Activated B cell treated with CpG ODN at 0.5 μM for 24 hours (primary cell): Measurements from ENCODE around the gene TCF12. TPM values are rescaled to one million over a fixed set of nuclear protein-coding genes. Genes with fewer than 3 reads are reported as not detected.

Experiments used
- ATAC-seq: fragments of 200-7000 bp; cut with Tn5 transposase; one replicate; pipeline ENCODE4 v1.10.0; 2021; ENCODE audit warnings: low read depth, mild to moderate bottlenecking, moderate library complexity
- CTCF ChIA-PET: fragments of 350-600 bp; sonication (Branson Sonifier 250); formaldehyde crosslinking; loops from one replicate; lab custom pipeline; 2021; ENCODE audit warnings: antibody characterized with exemption; lab: Charles Lee
- POLR2A ChIA-PET: fragments of 350-600 bp; sonication (Branson Sonifier 250); formaldehyde crosslinking; loops from one replicate; lab custom pipeline; 2021; ENCODE audit warnings: antibody characterized with exemption; lab: Charles Lee
- DNase-seq: peaks from one replicate; pipeline ENCODE4 v3.0.0; 2022
- H3K27ac Mint-ChIP-seq: one replicate; pipeline ENCODE4 v1.8.0; 2020; ENCODE audit warnings: mixed read lengths
- H3K27me3 Mint-ChIP-seq: one replicate; pipeline ENCODE4 v1.8.0; 2021; ENCODE audit warnings: mixed read lengths
- H3K36me3 Mint-ChIP-seq: one replicate; pipeline ENCODE4 v1.8.0; 2021; ENCODE audit warnings: low read depth, mixed read lengths
- H3K4me1 Mint-ChIP-seq: one replicate; pipeline ENCODE4 v1.8.0; 2021; ENCODE audit warnings: mixed read lengths
- H3K4me3 Mint-ChIP-seq: one replicate; pipeline ENCODE4 v1.8.0; 2020; ENCODE audit warnings: mild to moderate bottlenecking, mixed read lengths
- H3K9me3 Mint-ChIP-seq: one replicate; pipeline ENCODE4 v1.8.0; 2020; ENCODE audit warnings: mixed read lengths
- intact Hi-C: fragments of 100-400 bp; cut with micrococcal nuclease; formaldehyde crosslinking; loops from one replicate; pipeline ENCODE4 v1.15.1; 2024
- total RNA-seq: library from RNA; stranded (reverse); gene quantifications from 2 replicates; pipeline ENCODE4 v1.2.3, GENCODE V29; 2022
- TF ChIP-seq, protein P1 (sequence below): fragments of 200-600 bp; IDR thresholded peaks from one replicate; pipeline ENCODE4 v1.8.0; 2022; ENCODE audit warnings: antibody characterized with exemption, mild to moderate bottlenecking

TCF12 gene
- total RNA-seq, 1 donor from 2014 or later, result 119 TPM

DNA sequence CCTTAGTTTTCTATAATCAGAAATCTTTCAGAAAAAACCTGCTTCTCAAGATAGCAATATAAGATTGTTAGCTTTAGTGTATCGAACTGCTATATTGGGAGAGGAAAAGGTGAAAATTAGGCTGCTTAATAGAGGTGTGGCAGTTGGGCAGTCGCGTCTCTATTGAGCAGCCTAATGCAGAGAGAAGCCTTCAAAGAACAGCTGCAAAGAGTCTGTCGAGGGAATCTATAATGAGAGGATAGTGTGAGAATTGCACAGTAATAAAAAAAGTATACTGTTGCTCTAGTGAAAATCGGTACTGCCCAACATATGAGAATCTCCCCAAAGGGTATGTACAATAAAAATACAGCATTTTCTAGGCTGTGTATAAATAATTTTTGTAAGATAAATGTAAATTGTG is 184.4 kb downstream of the TCF12 start:
- no peak for DNase-seq
- peaks cover 53% of the 10 kb centered on the region for H3K4me1 Mint-ChIP-seq
- H3K4me3 Mint-ChIP-seq, result peak overlapping the region; percentile 62
- no peaks in the 10 kb centered on the region for H3K9me3 Mint-ChIP-seq
- POLR2A ChIA-PET, result interaction anchor here (0.7 to 1.4 kb wide), 3 partner anchors 9 to 185 kb away, joined by 3 to 7 read pairs (median 4); partner anchors contain the start of gene TCF12
- peak overlapping the region; percentile 59 for H3K27ac Mint-ChIP-seq
- CTCF ChIA-PET, result interaction anchor here (0.6 kb wide), 1 partner anchor 1688 kb away, joined by 3 read pairs; no protein-coding TSS in a partner anchor
- TF ChIP-seq, protein P1, sequence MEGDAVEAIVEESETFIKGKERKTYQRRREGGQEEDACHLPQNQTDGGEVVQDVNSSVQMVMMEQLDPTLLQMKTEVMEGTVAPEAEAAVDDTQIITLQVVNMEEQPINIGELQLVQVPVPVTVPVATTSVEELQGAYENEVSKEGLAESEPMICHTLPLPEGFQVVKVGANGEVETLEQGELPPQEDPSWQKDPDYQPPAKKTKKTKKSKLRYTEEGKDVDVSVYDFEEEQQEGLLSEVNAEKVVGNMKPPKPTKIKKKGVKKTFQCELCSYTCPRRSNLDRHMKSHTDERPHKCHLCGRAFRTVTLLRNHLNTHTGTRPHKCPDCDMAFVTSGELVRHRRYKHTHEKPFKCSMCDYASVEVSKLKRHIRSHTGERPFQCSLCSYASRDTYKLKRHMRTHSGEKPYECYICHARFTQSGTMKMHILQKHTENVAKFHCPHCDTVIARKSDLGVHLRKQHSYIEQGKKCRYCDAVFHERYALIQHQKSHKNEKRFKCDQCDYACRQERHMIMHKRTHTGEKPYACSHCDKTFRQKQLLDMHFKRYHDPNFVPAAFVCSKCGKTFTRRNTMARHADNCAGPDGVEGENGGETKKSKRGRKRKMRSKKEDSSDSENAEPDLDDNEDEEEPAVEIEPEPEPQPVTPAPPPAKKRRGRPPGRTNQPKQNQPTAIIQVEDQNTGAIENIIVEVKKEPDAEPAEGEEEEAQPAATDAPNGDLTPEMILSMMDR, result no peak
- intact Hi-C loops, result no loop called here
- H3K27me3 Mint-ChIP-seq, result no peaks in the 10 kb centered on the region
- H3K36me3 Mint-ChIP-seq, result peaks cover 17% of the 10 kb centered on the region
- no peak for ATAC-seq

GRCh38 chr15:57108296-57108695 is 189.9 kb downstream of the TCF12 start:
- Mint-ChIP-seq H3K4me3 (peak overlapping the region; percentile 16), H3K27ac (peak overlapping the region; percentile 44), H3K36me3 (peaks cover 20% of the 10 kb centered on the region), H3K4me1 (peaks cover 39% of the 10 kb centered on the region), H3K9me3 (no peaks in the 10 kb centered on the region), H3K27me3 (no peaks in the 10 kb centered on the region)
- ChIA-PET POLR2A (no interaction called here), CTCF (no interaction called here)
- intact Hi-C loops, result no loop called here
- TF ChIP-seq, protein P1, result no peak
- ATAC-seq (no peak), DNase-seq (no peak)

DNA sequence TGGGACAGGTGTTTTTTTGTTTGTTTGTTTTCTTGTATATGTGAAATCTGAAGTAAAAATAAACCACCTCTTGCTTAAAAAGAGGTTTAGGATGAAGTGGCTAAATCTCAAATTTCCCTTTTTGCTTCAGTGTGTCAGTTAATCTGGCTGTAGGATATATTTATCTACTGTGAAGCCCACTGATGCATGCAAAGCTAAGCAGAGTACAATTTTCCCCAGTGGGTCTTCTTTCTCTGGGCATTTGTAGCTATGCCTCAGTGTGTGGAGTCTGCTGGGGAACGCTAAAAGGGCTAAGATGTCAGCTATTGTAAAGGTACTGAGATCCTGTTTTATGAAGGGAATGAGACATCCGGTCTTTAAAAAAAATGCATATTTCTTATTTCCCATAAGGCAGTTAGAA is 190.6 kb downstream of the TCF12 start:
- H3K4me1 Mint-ChIP-seq, result peaks cover 35% of the 10 kb centered on the region
- peaks cover 20% of the 10 kb centered on the region for H3K36me3 Mint-ChIP-seq
- no peaks in the 10 kb centered on the region for H3K9me3 Mint-ChIP-seq
- ATAC-seq, result peak; percentile 57
- TF ChIP-seq, protein P1, result no peak
- no peak for DNase-seq
- no peaks in the 10 kb centered on the region for H3K27me3 Mint-ChIP-seq
- CTCF ChIA-PET, result no interaction called here
- intact Hi-C loops, result no loop called here
- peak overlapping the region; percentile 41 for H3K4me3 Mint-ChIP-seq
- POLR2A ChIA-PET, result no interaction called here
- peak overlapping the region; percentile 24 for H3K27ac Mint-ChIP-seq

GRCh38 chr15:57111002-57111401 is 192.6 kb downstream of the TCF12 start:
- TF ChIP-seq, protein P1, result no peak

GRCh38 chr15:57112178-57112577 is 193.7 kb downstream of the TCF12 start:
- Mint-ChIP-seq H3K27ac (no peak overlapping the region), H3K4me3 (no peak overlapping the region), H3K4me1 (peaks cover 33% of the 10 kb centered on the region), H3K36me3 (peaks cover 6% of the 10 kb centered on the region), H3K9me3 (no peaks in the 10 kb centered on the region), H3K27me3 (no peaks in the 10 kb centered on the region)
- no peak for DNase-seq
- CTCF ChIA-PET, result no interaction called here
- POLR2A ChIA-PET, result interaction anchor here (0.6 to 0.7 kb wide), 2 partner anchors 9 to 73 kb away, joined by 3 to 4 read pairs; no protein-coding TSS in a partner anchor
- intact Hi-C loops, result loop anchor here (5.0 kb wide), 1 partner anchor 40 kb away; no protein-coding TSS in a partner anchor
- TF ChIP-seq, protein P1, result no peak
- ATAC-seq, result no peak

More at GRCh38 chr15:57111002-57111401, 192.6 kb downstream of the TCF12 start:
- H3K27ac Mint-ChIP-seq, result no peak overlapping the region
- intact Hi-C loops, result loop anchor here (5.0 kb wide), 1 partner anchor 39 kb away; no protein-coding TSS in a partner anchor
- DNase-seq (no peak), ATAC-seq (no peak)
- H3K36me3 Mint-ChIP-seq, result peaks cover 16% of the 10 kb centered on the region
- no peak overlapping the region for H3K4me3 Mint-ChIP-seq
- CTCF ChIA-PET, result no interaction called here
- peaks cover 35% of the 10 kb centered on the region for H3K4me1 Mint-ChIP-seq
- H3K27me3 Mint-ChIP-seq, result no peaks in the 10 kb centered on the region
- H3K9me3 Mint-ChIP-seq, result no peaks in the 10 kb centered on the region
- POLR2A ChIA-PET, result no interaction called here
